Activated effector memory CD4-positive, alpha-beta T cell treated with anti-CD3 and anti-CD28 coated beads, Interleukin-2, amount 50 U/mL, for 16 hours (primary cell): ENCODE data around the gene TBC1D7.

Experiments used
- DNase-seq: peaks from one replicate; pipeline ENCODE4 v3.0.0-alpha.2; 2020

The TBC1D7 gene

GRCh38 chr6:13289789-13290318 lies 38.5 kb downstream of the TBC1D7 start:
- no peak for DNase-seq

- DNase-seq = no peak
These were observed 39.4 kb downstream of the TBC1D7 start for GRCh38 chr6:13288969-13289391.

GRCh38 chr6:13288481-13288880 lies 39.9 kb downstream of the TBC1D7 start:
- no peak for DNase-seq

GRCh38 chr6:13287104-13287503 lies 41.2 kb downstream of the TBC1D7 start:
- DNase-seq = no peak

- no peak for DNase-seq
These were observed 42.2 kb downstream of the TBC1D7 start for GRCh38 chr6:13286181-13286580.

- no peak for DNase-seq
These were observed 42.6 kb downstream of the TBC1D7 start for GRCh38 chr6:13285705-13286104.

GRCh38 chr6:13284646-13285045 lies 43.7 kb downstream of the TBC1D7 start:
- DNase-seq = no peak

- peak; percentile 37 for DNase-seq
These were observed 45.0 kb downstream of the TBC1D7 start for GRCh38 chr6:13283331-13283730.

GRCh38 chr6:13282393-13283069 lies 45.8 kb downstream of the TBC1D7 start:
- DNase-seq = peak; percentile 36

GRCh38 chr6:13281686-13282085 lies 46.7 kb downstream of the TBC1D7 start:
- DNase-seq = peak; percentile 33

- DNase-seq = no peak
These were observed 48.1 kb downstream of the TBC1D7 start for GRCh38 chr6:13280254-13280653.

GRCh38 chr6:13278991-13279390 lies 49.3 kb downstream of the TBC1D7 start:
- no peak for DNase-seq

- DNase-seq = peak; percentile 50
These were observed 50.2 kb downstream of the TBC1D7 start for GRCh38 chr6:13278164-13278563.

- peak; percentile 34 for DNase-seq
These were observed 51.1 kb downstream of the TBC1D7 start for GRCh38 chr6:13277231-13277630.

- DNase-seq = no peak
These were observed 52.8 kb downstream of the TBC1D7 start for GRCh38 chr6:13275435-13275989.

GRCh38 chr6:13274707-13275434 lies 53.5 kb downstream of the TBC1D7 start:
- DNase-seq = peak; percentile 45

GRCh38 chr6:13273931-13274706 lies 54.2 kb downstream of the TBC1D7 start:
- peak; percentile 84 for DNase-seq

GRCh38 chr6:13273202-13273930 lies 55.0 kb downstream of the TBC1D7 start:
- no peak for DNase-seq

- DNase-seq = peak; percentile 42
These were observed 55.9 kb downstream of the TBC1D7 start for GRCh38 chr6:13272131-13273046.

- DNase-seq = no peak
These were observed 59.3 kb downstream of the TBC1D7 start for GRCh38 chr6:13268913-13269518.

GRCh38 chr6:13267142-13267651 lies 61.1 kb downstream of the TBC1D7 start:
- no peak for DNase-seq
